H7 (cell line): ENCODE results near the gene C11orf21. TPM values are rescaled to one million over a fixed set of nuclear protein-coding genes. Genes with fewer than 3 reads are reported as not detected.
A peak's percentile ranks its signal among the peaks of the same experiment; 100 is the strongest.

Experiments used
- DNase-seq: peaks from one replicate; pipeline ENCODE4 v3.0.0; 2012
- H3K27me3 ChIP-seq: 2 replicates; pipeline ENCODE4 v1.6.0; 2011; ENCODE audit warnings: mild to moderate bottlenecking, low read length; ENCODE audit not compliant: control insufficient read depth, insufficient read depth
- H3K36me3 ChIP-seq: replicated peaks from 2 replicates; pipeline ENCODE4 v1.5.1; 2011; ENCODE audit warnings: low read length; ENCODE audit not compliant: control insufficient read depth, insufficient read depth
- H3K4me3 ChIP-seq: 2 replicates; pipeline ENCODE4 v1.5.1; 2011; ENCODE audit warnings: low read depth, mild to moderate bottlenecking, control low read depth, low read length, moderate library complexity; ENCODE audit not compliant: insufficient read depth
- total RNA-seq: library from RNA; depleted of rRNA; stranded (reverse); fragments of >200 nt; shearing (Covaris generic); gene quantifications from 2 replicates; pipeline ENCODE4 v1.2.3, GENCODE V29; 2014

The C11orf21 gene
- total RNA-seq, 1 experiment from 2014 or later: not detected

GRCh38 chr11:2298795-2299761 is 2.6 kb downstream of the C11orf21 start:
- Histone ChIP-seq H3K4me3 (no peak overlapping the region), H3K36me3 (no peaks in the 10 kb centered on the region), H3K27me3 (no peaks in the 10 kb centered on the region)
- peak; percentile 93 for DNase-seq

GRCh38 chr11:2298131-2298794 is 3.5 kb downstream of the C11orf21 start:
- no peaks in the 10 kb centered on the region for H3K27me3 ChIP-seq
- peak; percentile 43 for DNase-seq
- H3K36me3 ChIP-seq: no peaks in the 10 kb centered on the region
- H3K4me3 ChIP-seq: no peak overlapping the region

GRCh38 chr11:2297623-2298030 is 4.1 kb downstream of the C11orf21 start:
- DNase-seq: no peak
- H3K36me3 ChIP-seq: no peaks in the 10 kb centered on the region

GRCh38 chr11:2296913-2297622 is 4.7 kb downstream of the C11orf21 start:
- H3K36me3 ChIP-seq: no peaks in the 10 kb centered on the region
- no peak for DNase-seq

More at GRCh38 chr11:2297623-2298030, 4.1 kb downstream of the C11orf21 start:
- Histone ChIP-seq H3K4me3 (no peak overlapping the region), H3K27me3 (no peaks in the 10 kb centered on the region)

GRCh38 chr11:2295971-2296912 is 5.5 kb downstream of the C11orf21 start:
- H3K27me3 ChIP-seq: no peaks in the 10 kb centered on the region
- H3K36me3 ChIP-seq: no peaks in the 10 kb centered on the region
- peak; percentile 33 for DNase-seq
- no peak overlapping the region for H3K4me3 ChIP-seq

More at GRCh38 chr11:2296913-2297622, 4.7 kb downstream of the C11orf21 start:
- no peak overlapping the region for H3K4me3 ChIP-seq
- H3K27me3 ChIP-seq: no peaks in the 10 kb centered on the region

GRCh38 chr11:2294926-2295290 is 6.8 kb downstream of the C11orf21 start:
- H3K4me3 ChIP-seq: no peak overlapping the region
- DNase-seq: peak; percentile 16
- H3K27me3 ChIP-seq: no peaks in the 10 kb centered on the region
- H3K36me3 ChIP-seq: no peaks in the 10 kb centered on the region

- Histone ChIP-seq H3K27me3 (no peaks in the 10 kb centered on the region), H3K36me3 (no peaks in the 10 kb centered on the region), H3K4me3 (no peak overlapping the region)
- peak; percentile 69 for DNase-seq
Observed at GRCh38 chr11:2293984-2294925, 7.5 kb downstream of the C11orf21 start.

GRCh38 chr11:2293531-2293971 is 8.2 kb downstream of the C11orf21 start:
- H3K27me3 ChIP-seq: no peaks in the 10 kb centered on the region

GRCh38 chr11:2290351-2290841 is 11.3 kb downstream of the C11orf21 start:
- no peaks in the 10 kb centered on the region for H3K27me3 ChIP-seq
- peak; percentile 49 for DNase-seq
- H3K36me3 ChIP-seq: no peaks in the 10 kb centered on the region
- no peak overlapping the region for H3K4me3 ChIP-seq

More at GRCh38 chr11:2293531-2293971, 8.2 kb downstream of the C11orf21 start:
- Histone ChIP-seq H3K4me3 (no peak overlapping the region), H3K36me3 (no peaks in the 10 kb centered on the region)
- DNase-seq: peak; percentile 27

- peak; percentile 40 for DNase-seq
Observed at GRCh38 chr11:2289859-2290258, 11.9 kb downstream of the C11orf21 start.

GRCh38 chr11:2289350-2289749 is 12.4 kb downstream of the C11orf21 start:
- Histone ChIP-seq H3K36me3 (no peaks in the 10 kb centered on the region), H3K4me3 (no peak overlapping the region), H3K27me3 (no peaks in the 10 kb centered on the region; the same call in 1 of the 2 replicates)
- no peak for DNase-seq

More at GRCh38 chr11:2289859-2290258, 11.9 kb downstream of the C11orf21 start:
- no peak overlapping the region for H3K4me3 ChIP-seq
- no peaks in the 10 kb centered on the region for H3K36me3 ChIP-seq
- no peaks in the 10 kb centered on the region for H3K27me3 ChIP-seq

- Histone ChIP-seq H3K27me3 (no peaks in the 10 kb centered on the region; the same call in 1 of the 2 replicates), H3K4me3 (no peak overlapping the region), H3K36me3 (no peaks in the 10 kb centered on the region)
- DNase-seq: peak; percentile 41
Observed at GRCh38 chr11:2287091-2287490, 14.6 kb downstream of the C11orf21 start.
